ENCODE data around the gene ANKH. TPM values are rescaled to one million over a fixed set of nuclear protein-coding genes. Genes with fewer than 3 reads are reported as not detected.

Gene ANKH
- total RNA-seq, 2 donors from 2014 or later: 37.2 to 95.4 TPM

GRCh38 chr5:14775857-14776256 is 95.7 kb downstream of the ANKH start:
- no peak overlapping the region for H3K27ac Mint-ChIP-seq
- no peaks in the 10 kb centered on the region for H3K36me3 Mint-ChIP-seq
- no peak overlapping the region for H3K4me3 Mint-ChIP-seq
- no peaks in the 10 kb centered on the region for H3K27me3 Mint-ChIP-seq
- DNase-seq (ENCODE audit: low spot score): no peak
- H3K9me3 Mint-ChIP-seq: no peaks in the 10 kb centered on the region
- ATAC-seq: no peak
- H3K4me1 Mint-ChIP-seq (ENCODE audit: low read depth in 2 of 2): peaks cover 19% of the 10 kb centered on the region in 2 donors

DNA sequence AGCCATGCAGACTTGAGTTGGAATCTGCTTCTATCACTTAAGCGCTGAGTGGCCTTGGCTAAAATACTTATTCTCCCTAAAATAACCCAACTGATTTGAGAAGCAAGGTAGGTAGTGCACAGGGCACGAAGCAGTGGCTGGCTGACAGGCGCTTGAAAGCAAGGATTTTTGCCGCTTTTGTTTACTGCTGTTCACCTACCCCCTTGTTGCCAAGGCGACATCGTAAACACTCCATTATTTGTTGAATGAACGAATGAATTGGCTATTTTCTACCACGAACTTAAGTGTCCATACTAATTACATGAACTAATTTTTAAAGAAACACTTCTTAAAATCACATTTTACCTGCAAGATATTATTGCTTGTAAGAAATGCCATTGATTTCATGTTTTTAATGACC is 98.0 kb downstream of the ANKH start:
- no peak for DNase-seq (ENCODE audit: low spot score)
- peaks cover 13 to 17% of the 10 kb centered on the region in 2 donors for H3K4me1 Mint-ChIP-seq (ENCODE audit: low read depth in 2 of 2)
- no peak overlapping the region for H3K4me3 Mint-ChIP-seq
- no peaks in the 10 kb centered on the region for H3K36me3 Mint-ChIP-seq
- ATAC-seq: no peak
- H3K9me3 Mint-ChIP-seq: no peaks in the 10 kb centered on the region
- no peaks in the 10 kb centered on the region for H3K27me3 Mint-ChIP-seq
- no peak overlapping the region for H3K27ac Mint-ChIP-seq

DNA sequence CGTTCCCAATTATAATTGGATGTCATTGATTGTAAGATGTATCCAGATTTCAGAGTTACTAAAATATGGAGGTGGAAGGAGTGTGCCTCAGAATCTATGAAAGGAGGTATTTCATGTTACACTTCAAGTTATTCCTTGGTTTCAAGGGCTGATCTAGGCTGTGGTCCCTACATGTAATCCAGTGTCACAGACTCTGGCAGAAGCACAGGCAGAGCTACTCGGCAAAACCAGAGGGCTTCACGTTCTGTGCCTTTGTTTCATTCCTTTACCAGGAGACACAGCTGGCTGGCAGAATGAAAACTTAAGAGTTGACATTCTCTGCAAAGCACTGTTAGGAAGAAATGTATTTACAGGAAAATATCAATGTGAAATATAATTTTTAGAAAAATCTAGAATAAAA is 99.6 kb downstream of the ANKH start:
- Mint-ChIP-seq H3K9me3 (no peaks in the 10 kb centered on the region), H3K4me3 (no peak overlapping the region), H3K27me3 (no peaks in the 10 kb centered on the region), H3K4me1 (ENCODE audit: low read depth in 2 of 2) (peaks cover 12 to 20% of the 10 kb centered on the region in 2 donors), H3K36me3 (peaks cover 2% of the 10 kb centered on the region), H3K27ac (no peak overlapping the region)
- ATAC-seq (no peak), DNase-seq (ENCODE audit: low spot score) (no peak)

DNA sequence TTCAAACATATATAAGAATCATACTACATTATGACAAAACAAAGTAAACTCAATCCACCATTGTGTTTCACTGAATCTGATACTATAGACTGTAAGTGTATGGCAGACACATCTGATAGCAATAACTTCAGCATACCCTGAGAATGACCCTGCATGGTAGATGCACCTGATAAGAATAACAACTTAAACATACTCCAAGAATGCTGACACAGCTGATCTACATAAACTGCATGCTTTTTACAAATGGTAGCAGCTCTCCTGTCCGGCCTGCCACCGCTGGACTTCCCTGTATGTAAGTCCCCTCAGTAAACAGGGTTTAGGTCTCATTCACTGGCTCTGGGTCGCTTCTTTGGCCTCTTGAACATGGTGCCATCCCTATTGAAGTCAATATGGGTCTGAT is 100.4 kb downstream of the ANKH start:
- Mint-ChIP-seq H3K27me3 (no peaks in the 10 kb centered on the region), H3K4me3 (no peak overlapping the region), H3K27ac (no peak overlapping the region), H3K9me3 (no peaks in the 10 kb centered on the region), H3K36me3 (peaks cover 8% of the 10 kb centered on the region), H3K4me1 (ENCODE audit: low read depth in 2 of 2) (peaks cover 16 to 21% of the 10 kb centered on the region in 2 donors)
- DNase-seq (ENCODE audit: low spot score) (no peak), ATAC-seq (no peak)

DNA sequence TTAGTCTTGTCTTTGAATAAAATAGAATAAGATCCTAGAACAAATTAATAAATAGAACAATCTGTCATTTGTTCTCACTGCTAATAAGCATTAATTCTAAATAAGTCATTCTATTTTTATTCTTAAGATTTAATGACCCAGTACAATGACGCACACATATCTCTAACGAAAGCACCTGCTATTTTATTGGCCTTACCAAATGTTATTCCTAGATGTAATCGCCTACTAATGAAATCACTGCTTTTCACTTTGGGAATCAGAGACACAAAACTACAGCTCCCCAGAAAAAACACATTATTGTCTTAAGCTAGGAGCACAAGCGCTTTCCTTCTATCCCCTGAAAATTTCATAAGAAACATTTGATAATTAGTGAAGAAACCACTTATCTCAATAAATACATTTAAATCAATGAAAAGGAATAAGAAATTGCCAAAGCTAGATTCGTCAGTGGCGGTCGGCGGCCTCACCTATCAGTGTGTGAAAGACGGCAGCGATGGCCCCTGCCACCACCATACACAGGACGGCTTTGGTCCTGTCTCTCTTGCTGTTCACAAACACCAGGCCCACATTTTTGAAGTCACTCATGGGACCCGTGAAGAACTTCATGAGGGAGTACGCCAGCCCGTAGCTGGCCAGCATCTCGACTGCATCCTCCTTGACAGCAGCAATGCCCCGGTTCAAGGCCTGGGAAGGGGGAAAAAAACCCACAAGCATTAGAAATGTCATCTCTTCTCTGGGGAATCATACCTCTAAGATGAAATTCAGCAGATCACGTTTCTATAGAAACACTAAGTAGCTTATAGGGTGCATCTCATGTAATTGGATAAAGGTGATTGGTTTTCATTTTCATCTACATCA is 102.8 kb downstream of the ANKH start:
- peaks cover 11% of the 10 kb centered on the region in 2 donors for H3K4me1 Mint-ChIP-seq (ENCODE audit: low read depth in 2 of 2)
- ATAC-seq: no peak
- no peak overlapping the region for H3K4me3 Mint-ChIP-seq
- H3K9me3 Mint-ChIP-seq: no peaks in the 10 kb centered on the region
- DNase-seq (ENCODE audit: low spot score): no peak
- no peak overlapping the region for H3K27ac Mint-ChIP-seq
- no peaks in the 10 kb centered on the region for H3K27me3 Mint-ChIP-seq
- peaks cover 8% of the 10 kb centered on the region for H3K36me3 Mint-ChIP-seq

- ATAC-seq (no peak), DNase-seq (ENCODE audit: low spot score) (no peak)
- Mint-ChIP-seq H3K27ac (no peak overlapping the region), H3K4me1 (ENCODE audit: low read depth in 2 of 2) (peaks cover 11% of the 10 kb centered on the region in 2 donors), H3K27me3 (no peaks in the 10 kb centered on the region), H3K4me3 (no peak overlapping the region), H3K9me3 (no peaks in the 10 kb centered on the region), H3K36me3 (peaks cover 8% of the 10 kb centered on the region)
Measured at GRCh38 chr5:14767735-14768507, 103.7 kb downstream of the ANKH start.

GRCh38 chr5:14767053-14767452 is 104.5 kb downstream of the ANKH start:
- H3K4me3 Mint-ChIP-seq: no peak overlapping the region
- peak overlapping the region in 1 of 2 donors; percentile 8 for H3K27ac Mint-ChIP-seq
- peaks cover 8% of the 10 kb centered on the region for H3K36me3 Mint-ChIP-seq
- peaks cover 9 to 11% of the 10 kb centered on the region in 2 donors for H3K4me1 Mint-ChIP-seq (ENCODE audit: low read depth in 2 of 2)
- ATAC-seq (no peak), DNase-seq (ENCODE audit: low spot score) (no peak)
- no peaks in the 10 kb centered on the region for H3K27me3 Mint-ChIP-seq
- no peaks in the 10 kb centered on the region for H3K9me3 Mint-ChIP-seq

- DNase-seq (ENCODE audit: low spot score) (no peak), ATAC-seq (no peak)
- peaks cover 8% of the 10 kb centered on the region for H3K36me3 Mint-ChIP-seq
- no peak overlapping the region for H3K4me3 Mint-ChIP-seq
- peaks cover 10 to 11% of the 10 kb centered on the region in 2 donors for H3K4me1 Mint-ChIP-seq (ENCODE audit: low read depth in 2 of 2)
- H3K27ac Mint-ChIP-seq: peak overlapping the region in 1 of 2 donors; percentile 8
- no peaks in the 10 kb centered on the region for H3K27me3 Mint-ChIP-seq
- no peaks in the 10 kb centered on the region for H3K9me3 Mint-ChIP-seq
Measured at GRCh38 chr5:14766584-14766983, 105.0 kb downstream of the ANKH start.

DNA sequence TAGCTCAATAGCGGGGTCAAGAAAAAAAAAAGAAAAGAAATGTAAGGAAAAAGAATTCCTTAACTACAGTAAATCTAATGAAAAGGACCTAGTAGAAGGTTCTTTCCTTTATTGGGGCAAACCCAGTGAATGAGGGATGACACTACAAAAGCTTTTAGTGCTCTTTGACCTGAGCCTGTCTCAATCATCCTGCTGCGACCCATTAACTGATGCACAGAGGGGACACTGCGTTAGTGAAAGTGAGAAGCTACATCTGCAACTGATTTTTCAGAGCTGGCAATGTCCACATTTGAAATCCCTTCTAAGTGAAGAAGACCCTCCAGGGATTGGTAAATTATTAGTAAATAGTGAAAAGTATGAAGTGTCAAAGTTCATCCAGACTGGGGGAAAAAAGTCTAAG is 106.0 kb downstream of the ANKH start:
- ATAC-seq: no peak
- no peak for DNase-seq (ENCODE audit: low spot score)
- Mint-ChIP-seq H3K27me3 (no peaks in the 10 kb centered on the region), H3K4me1 (ENCODE audit: low read depth in 2 of 2) (peaks cover 11 to 19% of the 10 kb centered on the region in 2 donors), H3K27ac (no peak overlapping the region), H3K36me3 (peaks cover 8% of the 10 kb centered on the region), H3K4me3 (no peak overlapping the region), H3K9me3 (no peaks in the 10 kb centered on the region)

DNA sequence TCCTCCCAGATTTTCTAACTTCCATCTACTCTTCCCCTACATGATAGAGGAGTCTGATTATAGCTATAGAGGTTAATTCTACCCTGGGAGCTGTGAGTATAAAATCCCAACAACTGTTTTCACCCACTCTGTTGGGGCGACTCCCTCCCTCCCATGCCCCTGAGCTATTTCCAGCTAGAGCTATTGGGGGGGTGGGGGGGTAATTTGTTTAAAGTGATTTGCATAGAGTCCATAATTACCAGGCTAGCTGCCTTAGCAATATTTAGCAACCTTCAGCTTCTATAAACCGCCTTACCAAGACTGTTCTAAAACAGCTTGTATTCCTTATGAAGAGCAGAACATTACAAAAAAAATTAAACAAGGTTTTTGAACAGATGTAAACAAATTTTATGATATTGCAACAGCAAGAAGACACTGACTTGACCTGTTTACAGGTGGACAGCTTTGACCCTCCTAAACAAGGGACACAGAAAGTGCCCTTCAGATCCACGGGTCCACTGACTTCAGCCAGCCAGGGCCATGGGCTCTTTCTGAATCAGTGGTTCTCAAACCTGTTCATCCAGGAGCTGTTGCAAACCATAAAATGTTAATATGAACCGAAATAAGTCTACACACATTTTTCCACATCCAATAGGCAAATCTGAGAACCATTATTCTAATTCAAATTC is 108.9 kb downstream of the ANKH start:
- peaks cover 8% of the 10 kb centered on the region for H3K36me3 Mint-ChIP-seq
- H3K4me3 Mint-ChIP-seq: no peak overlapping the region
- H3K27me3 Mint-ChIP-seq: no peaks in the 10 kb centered on the region
- ATAC-seq (no peak), DNase-seq (ENCODE audit: low spot score) (no peak)
- H3K9me3 Mint-ChIP-seq: no peaks in the 10 kb centered on the region
- H3K4me1 Mint-ChIP-seq (ENCODE audit: low read depth in 2 of 2): peaks cover 10 to 16% of the 10 kb centered on the region in 2 donors
- no peak overlapping the region for H3K27ac Mint-ChIP-seq

- H3K27ac Mint-ChIP-seq: no peak overlapping the region
- H3K9me3 Mint-ChIP-seq: no peaks in the 10 kb centered on the region
- ATAC-seq: no peak
Measured at GRCh38 chr5:14760548-14761002, 111.0 kb downstream of the ANKH start.

DNA sequence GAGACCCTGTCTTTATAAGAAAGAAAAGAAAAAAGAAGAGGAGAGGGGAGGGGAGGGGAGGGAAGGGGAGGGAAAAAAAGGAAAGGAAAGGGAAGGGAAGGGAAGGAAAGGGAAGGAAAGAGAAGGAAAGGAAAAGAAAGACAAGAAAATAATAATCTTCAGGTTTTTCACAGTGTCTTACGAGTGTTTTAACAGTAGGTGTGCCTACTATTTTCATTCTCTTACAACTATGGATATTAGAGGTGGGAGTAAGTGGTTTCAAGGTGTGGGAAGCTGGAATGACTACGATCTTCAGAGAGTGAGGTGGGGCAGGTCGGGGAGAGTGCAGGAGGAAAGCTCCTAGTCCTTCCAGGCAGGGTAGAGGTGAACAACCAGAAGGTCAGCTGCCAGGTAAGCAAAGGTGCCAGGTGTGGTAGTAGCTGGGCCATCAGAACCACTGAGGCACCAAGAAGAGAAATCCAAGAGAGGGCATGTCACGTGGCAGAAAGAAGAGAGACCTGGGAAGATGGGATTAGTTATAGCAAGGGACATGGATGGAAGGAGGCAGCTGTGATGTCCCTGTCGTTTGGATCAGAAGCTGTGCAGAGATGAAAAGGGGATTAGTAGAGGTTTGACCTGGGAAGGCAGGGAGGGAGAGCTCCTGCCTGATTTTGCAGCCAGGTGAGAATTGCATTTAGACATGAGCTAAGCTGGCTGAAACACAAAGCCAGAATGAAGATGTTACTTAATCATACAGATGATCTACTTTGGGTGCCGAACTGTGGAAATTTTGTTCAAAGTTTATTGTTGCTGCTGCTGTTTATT is 111.6 kb downstream of the ANKH start:
- no peaks in the 10 kb centered on the region for H3K36me3 Mint-ChIP-seq
- ATAC-seq (no peak), DNase-seq (ENCODE audit: low spot score) (no peak)
- no peak overlapping the region for H3K27ac Mint-ChIP-seq
- H3K9me3 Mint-ChIP-seq: no peaks in the 10 kb centered on the region
- H3K4me1 Mint-ChIP-seq (ENCODE audit: low read depth in 2 of 2): peaks cover 4 to 10% of the 10 kb centered on the region in 2 donors
- no peak overlapping the region for H3K4me3 Mint-ChIP-seq
- H3K27me3 Mint-ChIP-seq: no peaks in the 10 kb centered on the region

More at GRCh38 chr5:14760548-14761002, 111.0 kb downstream of the ANKH start:
- Mint-ChIP-seq H3K36me3 (no peaks in the 10 kb centered on the region), H3K4me1 (ENCODE audit: low read depth in 2 of 2) (peaks cover 4 to 10% of the 10 kb centered on the region in 2 donors), H3K4me3 (no peak overlapping the region), H3K27me3 (no peaks in the 10 kb centered on the region)
- no peak for DNase-seq (ENCODE audit: low spot score)

DNA sequence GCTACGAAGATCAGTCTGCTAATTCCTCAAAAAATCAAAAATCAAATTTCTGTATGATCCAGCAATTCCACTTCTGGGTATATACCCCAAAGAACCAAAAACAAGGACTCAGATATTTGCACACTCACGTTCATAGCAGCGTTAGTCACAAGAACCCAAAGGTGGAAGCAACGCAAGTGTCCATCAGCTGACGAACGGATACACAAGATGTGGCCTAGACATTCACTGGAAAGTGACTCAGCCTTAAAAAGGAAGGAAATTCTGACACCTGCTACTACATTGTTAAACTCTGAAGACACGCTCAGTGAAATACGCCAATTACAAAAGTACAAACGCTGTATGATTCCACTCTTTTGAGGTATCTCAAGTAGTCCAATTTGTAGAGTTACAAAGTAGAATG is 113.7 kb downstream of the ANKH start:
- no peak for ATAC-seq

More for the DNA sequence above, 113.7 kb downstream of the ANKH start:
- no peaks in the 10 kb centered on the region for H3K27me3 Mint-ChIP-seq
- H3K27ac Mint-ChIP-seq: no peak overlapping the region
- DNase-seq (ENCODE audit: low spot score): no peak
- no peaks in the 10 kb centered on the region for H3K9me3 Mint-ChIP-seq
- no peak overlapping the region for H3K4me3 Mint-ChIP-seq
- H3K4me1 Mint-ChIP-seq (ENCODE audit: low read depth in 2 of 2): peaks cover 4 to 14% of the 10 kb centered on the region in 2 donors
- peaks cover 5% of the 10 kb centered on the region for H3K36me3 Mint-ChIP-seq

All from natural killer cell treated with Interleukin-12 subunit alpha and Interleukin-12 subunit beta and Interleukin-15 and Interleukin-18, amount 100 ng/mL, for 72 hours (primary cell).